ENCODE data around the gene CEP95.

The CEP95 gene

DNA sequence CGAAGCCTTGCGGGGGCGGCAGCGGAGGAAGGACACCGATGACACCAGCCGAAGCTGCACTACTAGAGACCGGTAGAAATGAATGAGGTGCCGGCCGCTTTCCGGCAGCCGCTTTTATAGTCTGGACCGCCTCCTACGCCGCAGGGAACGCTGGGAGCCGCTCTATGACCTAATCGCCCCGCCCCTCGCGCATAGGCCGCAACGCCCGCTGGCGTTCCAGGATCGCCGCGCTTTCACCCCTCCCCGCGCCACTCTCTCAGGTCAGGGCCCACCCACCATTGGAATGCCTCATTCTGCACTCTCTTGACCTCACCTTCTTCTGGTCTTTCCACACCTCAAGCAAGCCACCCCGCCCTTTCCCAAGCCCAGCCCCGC is 589 bp upstream of the CEP95 start, which contains the start of gene DDX5 (continued):
- no peak for TF ChIP-seq GFI1B (tag by site-specific recombination; IDR thresholded peaks at IDR 0.05)
- TF ChIP-seq ZNF571 (tag by site-specific recombination; IDR thresholded peaks at IDR 0.05), result no peak
- peak; percentile 96 for TF ChIP-seq PRDM1 (tag by site-specific recombination; IDR thresholded peaks at IDR 0.05)
- TF ChIP-seq ZFP41 (tag by site-specific recombination; IDR thresholded peaks at IDR 0.05; ENCODE audit: borderline replicate concordance), result no peak
- TF ChIP-seq ZNF830 (tag by site-specific recombination; IDR thresholded peaks at IDR 0.05; ENCODE audit: low read depth), result no peak
- no peak for TF ChIP-seq ZNF112 (tag by site-specific recombination; IDR thresholded peaks at IDR 0.05)
- TF ChIP-seq ZNF701 (tag by site-specific recombination; IDR thresholded peaks at IDR 0.05), result no peak
- TF ChIP-seq, protein P1, sequence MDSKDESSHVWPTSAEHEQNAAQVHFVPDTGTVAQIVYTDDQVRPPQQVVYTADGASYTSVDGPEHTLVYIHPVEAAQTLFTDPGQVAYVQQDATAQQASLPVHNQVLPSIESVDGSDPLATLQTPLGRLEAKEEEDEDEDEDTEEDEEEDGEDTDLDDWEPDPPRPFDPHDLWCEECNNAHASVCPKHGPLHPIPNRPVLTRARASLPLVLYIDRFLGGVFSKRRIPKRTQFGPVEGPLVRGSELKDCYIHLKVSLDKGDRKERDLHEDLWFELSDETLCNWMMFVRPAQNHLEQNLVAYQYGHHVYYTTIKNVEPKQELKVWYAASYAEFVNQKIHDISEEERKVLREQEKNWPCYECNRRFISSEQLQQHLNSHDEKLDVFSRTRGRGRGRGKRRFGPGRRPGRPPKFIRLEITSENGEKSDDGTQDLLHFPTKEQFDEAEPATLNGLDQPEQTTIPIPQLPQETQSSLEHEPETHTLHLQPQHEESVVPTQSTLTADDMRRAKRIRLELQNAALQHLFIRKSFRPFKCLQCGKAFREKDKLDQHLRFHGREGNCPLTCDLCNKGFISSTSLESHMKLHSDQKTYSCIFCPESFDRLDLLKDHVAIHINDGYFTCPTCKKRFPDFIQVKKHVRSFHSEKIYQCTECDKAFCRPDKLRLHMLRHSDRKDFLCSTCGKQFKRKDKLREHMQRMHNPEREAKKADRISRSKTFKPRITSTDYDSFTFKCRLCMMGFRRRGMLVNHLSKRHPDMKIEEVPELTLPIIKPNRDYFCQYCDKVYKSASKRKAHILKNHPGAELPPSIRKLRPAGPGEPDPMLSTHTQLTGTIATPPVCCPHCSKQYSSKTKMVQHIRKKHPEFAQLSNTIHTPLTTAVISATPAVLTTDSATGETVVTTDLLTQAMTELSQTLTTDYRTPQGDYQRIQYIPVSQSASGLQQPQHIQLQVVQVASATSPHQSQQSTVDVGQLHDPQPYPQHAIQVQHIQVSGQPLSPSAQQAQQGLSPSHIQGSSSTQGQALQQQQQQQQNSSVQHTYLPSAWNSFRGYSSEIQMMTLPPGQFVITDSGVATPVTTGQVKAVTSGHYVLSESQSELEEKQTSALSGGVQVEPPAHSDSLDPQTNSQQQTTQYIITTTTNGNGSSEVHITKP (tag by site-specific recombination; IDR thresholded peaks at IDR 0.05), result no peak
- peak; percentile 88; the same call in 1 of the 2 replicates for TF ChIP-seq BCL11A (tag by site-specific recombination; IDR thresholded peaks at IDR 0.05; ENCODE audit: low read depth)
- TF ChIP-seq, protein P2, sequence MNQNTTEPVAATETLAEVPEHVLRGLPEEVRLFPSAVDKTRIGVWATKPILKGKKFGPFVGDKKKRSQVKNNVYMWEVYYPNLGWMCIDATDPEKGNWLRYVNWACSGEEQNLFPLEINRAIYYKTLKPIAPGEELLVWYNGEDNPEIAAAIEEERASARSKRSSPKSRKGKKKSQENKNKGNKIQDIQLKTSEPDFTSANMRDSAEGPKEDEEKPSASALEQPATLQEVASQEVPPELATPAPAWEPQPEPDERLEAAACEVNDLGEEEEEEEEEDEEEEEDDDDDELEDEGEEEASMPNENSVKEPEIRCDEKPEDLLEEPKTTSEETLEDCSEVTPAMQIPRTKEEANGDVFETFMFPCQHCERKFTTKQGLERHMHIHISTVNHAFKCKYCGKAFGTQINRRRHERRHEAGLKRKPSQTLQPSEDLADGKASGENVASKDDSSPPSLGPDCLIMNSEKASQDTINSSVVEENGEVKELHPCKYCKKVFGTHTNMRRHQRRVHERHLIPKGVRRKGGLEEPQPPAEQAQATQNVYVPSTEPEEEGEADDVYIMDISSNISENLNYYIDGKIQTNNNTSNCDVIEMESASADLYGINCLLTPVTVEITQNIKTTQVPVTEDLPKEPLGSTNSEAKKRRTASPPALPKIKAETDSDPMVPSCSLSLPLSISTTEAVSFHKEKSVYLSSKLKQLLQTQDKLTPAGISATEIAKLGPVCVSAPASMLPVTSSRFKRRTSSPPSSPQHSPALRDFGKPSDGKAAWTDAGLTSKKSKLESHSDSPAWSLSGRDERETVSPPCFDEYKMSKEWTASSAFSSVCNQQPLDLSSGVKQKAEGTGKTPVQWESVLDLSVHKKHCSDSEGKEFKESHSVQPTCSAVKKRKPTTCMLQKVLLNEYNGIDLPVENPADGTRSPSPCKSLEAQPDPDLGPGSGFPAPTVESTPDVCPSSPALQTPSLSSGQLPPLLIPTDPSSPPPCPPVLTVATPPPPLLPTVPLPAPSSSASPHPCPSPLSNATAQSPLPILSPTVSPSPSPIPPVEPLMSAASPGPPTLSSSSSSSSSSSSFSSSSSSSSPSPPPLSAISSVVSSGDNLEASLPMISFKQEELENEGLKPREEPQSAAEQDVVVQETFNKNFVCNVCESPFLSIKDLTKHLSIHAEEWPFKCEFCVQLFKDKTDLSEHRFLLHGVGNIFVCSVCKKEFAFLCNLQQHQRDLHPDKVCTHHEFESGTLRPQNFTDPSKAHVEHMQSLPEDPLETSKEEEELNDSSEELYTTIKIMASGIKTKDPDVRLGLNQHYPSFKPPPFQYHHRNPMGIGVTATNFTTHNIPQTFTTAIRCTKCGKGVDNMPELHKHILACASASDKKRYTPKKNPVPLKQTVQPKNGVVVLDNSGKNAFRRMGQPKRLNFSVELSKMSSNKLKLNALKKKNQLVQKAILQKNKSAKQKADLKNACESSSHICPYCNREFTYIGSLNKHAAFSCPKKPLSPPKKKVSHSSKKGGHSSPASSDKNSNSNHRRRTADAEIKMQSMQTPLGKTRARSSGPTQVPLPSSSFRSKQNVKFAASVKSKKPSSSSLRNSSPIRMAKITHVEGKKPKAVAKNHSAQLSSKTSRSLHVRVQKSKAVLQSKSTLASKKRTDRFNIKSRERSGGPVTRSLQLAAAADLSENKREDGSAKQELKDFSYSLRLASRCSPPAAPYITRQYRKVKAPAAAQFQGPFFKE (tag by site-specific recombination; IDR thresholded peaks at IDR 0.05; ENCODE audit: borderline replicate concordance), result no peak
- TF ChIP-seq, protein P3, sequence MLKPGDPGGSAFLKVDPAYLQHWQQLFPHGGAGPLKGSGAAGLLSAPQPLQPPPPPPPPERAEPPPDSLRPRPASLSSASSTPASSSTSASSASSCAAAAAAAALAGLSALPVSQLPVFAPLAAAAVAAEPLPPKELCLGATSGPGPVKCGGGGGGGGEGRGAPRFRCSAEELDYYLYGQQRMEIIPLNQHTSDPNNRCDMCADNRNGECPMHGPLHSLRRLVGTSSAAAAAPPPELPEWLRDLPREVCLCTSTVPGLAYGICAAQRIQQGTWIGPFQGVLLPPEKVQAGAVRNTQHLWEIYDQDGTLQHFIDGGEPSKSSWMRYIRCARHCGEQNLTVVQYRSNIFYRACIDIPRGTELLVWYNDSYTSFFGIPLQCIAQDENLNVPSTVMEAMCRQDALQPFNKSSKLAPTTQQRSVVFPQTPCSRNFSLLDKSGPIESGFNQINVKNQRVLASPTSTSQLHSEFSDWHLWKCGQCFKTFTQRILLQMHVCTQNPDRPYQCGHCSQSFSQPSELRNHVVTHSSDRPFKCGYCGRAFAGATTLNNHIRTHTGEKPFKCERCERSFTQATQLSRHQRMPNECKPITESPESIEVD (tag by site-specific recombination; IDR thresholded peaks at IDR 0.05), result no peak
- TF ChIP-seq TRIM28 (IDR thresholded peaks at IDR 0.05; ENCODE audit: borderline replicate concordance, low read length), result no peak
- no peak for TF ChIP-seq ZNF768 (tag by site-specific recombination; IDR thresholded peaks at IDR 0.05)
- TF ChIP-seq ZBTB7A (tag by site-specific recombination; IDR thresholded peaks at IDR 0.05; ENCODE audit: low read depth), result no peak
- TF ChIP-seq ZNF521 (tag by site-specific recombination; IDR thresholded peaks at IDR 0.05), result no peak
- no peak for TF ChIP-seq ZNF174 (tag by site-specific recombination; IDR thresholded peaks at IDR 0.05)
- no peak for TF ChIP-seq ZNF19 (tag by site-specific recombination; IDR thresholded peaks at IDR 0.05; ENCODE audit: low read depth)
- TF ChIP-seq ZNF146 (tag by site-specific recombination; IDR thresholded peaks at IDR 0.05), result no peak
- TF ChIP-seq ZNF677 (tag by site-specific recombination; IDR thresholded peaks at IDR 0.05), result no peak
- TF ChIP-seq, protein P4, sequence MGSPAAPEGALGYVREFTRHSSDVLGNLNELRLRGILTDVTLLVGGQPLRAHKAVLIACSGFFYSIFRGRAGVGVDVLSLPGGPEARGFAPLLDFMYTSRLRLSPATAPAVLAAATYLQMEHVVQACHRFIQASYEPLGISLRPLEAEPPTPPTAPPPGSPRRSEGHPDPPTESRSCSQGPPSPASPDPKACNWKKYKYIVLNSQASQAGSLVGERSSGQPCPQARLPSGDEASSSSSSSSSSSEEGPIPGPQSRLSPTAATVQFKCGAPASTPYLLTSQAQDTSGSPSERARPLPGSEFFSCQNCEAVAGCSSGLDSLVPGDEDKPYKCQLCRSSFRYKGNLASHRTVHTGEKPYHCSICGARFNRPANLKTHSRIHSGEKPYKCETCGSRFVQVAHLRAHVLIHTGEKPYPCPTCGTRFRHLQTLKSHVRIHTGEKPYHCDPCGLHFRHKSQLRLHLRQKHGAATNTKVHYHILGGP (tag by site-specific recombination; IDR thresholded peaks at IDR 0.05), result no peak
- peak; percentile 98 for TF ChIP-seq KLF8 (tag by site-specific recombination; IDR thresholded peaks at IDR 0.05)
- no peak for TF ChIP-seq ZNF2 (tag by site-specific recombination; IDR thresholded peaks at IDR 0.05)
- TF ChIP-seq, protein P5, sequence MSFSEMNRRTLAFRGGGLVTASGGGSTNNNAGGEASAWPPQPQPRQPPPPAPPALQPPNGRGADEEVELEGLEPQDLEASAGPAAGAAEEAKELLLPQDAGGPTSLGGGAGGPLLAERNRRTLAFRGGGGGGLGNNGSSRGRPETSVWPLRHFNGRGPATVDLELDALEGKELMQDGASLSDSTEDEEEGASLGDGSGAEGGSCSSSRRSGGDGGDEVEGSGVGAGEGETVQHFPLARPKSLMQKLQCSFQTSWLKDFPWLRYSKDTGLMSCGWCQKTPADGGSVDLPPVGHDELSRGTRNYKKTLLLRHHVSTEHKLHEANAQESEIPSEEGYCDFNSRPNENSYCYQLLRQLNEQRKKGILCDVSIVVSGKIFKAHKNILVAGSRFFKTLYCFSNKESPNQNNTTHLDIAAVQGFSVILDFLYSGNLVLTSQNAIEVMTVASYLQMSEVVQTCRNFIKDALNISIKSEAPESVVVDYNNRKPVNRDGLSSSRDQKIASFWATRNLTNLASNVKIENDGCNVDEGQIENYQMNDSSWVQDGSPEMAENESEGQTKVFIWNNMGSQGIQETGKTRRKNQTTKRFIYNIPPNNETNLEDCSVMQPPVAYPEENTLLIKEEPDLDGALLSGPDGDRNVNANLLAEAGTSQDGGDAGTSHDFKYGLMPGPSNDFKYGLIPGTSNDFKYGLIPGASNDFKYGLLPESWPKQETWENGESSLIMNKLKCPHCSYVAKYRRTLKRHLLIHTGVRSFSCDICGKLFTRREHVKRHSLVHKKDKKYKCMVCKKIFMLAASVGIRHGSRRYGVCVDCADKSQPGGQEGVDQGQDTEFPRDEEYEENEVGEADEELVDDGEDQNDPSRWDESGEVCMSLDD (tag by site-specific recombination; IDR thresholded peaks at IDR 0.05), result no peak
- no peak for TF ChIP-seq ZNF157 (tag by site-specific recombination; IDR thresholded peaks at IDR 0.05)
- TF ChIP-seq, protein P6, sequence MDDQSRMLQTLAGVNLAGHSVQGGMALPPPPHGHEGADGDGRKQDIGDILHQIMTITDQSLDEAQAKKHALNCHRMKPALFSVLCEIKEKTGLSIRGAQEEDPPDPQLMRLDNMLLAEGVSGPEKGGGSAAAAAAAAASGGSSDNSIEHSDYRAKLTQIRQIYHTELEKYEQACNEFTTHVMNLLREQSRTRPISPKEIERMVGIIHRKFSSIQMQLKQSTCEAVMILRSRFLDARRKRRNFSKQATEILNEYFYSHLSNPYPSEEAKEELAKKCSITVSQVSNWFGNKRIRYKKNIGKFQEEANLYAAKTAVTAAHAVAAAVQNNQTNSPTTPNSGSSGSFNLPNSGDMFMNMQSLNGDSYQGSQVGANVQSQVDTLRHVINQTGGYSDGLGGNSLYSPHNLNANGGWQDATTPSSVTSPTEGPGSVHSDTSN (CRISPR knock-in tag; IDR thresholded peaks at IDR 0.05), result no peak
